ENCODE data around the gene RPN2.
"Not testable (repeated sequence)": the region's sequence is repeated elsewhere in the genome, so short reads cannot be mapped to it uniquely, and the experiment has no call there.

Gene RPN2

DNA sequence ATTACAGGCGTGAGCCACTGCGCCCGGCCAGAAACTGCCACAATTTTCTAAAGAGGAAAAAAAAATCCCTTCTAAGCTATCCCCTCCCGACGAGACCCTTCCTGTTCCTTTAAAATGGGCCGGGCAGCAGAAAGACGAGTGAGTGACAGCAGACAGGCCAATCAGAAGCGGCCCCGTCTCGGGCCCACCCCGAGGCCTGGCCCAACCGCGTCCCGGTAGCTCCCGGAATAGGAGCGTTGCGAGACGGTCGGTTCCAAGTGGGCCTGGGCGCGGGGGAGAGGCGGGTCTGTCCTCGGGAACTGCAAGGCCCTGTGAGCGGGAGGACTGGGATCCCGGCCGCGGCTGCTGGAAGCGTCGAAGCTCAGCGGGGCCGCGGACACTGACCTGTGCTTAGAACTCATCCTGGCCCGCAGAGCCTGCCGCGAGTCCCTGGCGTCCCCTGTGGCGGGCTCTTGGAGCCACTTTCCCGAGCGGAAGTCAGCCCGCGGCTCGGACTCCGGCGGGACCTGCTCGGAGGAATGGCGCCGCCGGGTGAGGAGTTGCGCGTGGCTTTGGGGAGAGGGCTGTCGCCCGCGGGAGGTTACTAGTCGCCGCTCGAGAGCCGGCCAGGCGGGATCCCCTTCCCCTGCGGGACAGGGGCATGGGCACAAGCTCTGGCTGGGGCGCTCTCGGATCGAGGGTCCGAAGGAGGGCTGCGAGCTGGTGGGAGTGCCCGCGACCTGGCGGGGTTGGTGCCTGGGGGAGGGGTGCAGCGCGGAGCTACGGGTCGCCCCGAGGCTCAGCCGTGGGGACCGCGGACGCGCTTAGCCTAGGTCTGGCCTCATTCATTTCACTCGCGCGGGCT, at the start of gene RPN2, which contains the start of gene MROH8:
Gene RPN2 (plus strand): TSS at position 492 of the 844 bp plus-strand sequence. CDS start 27 bp downstream, at position 519.
Gene MROH8 (minus strand): TSS at position 710 of the 844 bp plus-strand sequence.
- peak; percentile 98 for DNase-seq

DNA sequence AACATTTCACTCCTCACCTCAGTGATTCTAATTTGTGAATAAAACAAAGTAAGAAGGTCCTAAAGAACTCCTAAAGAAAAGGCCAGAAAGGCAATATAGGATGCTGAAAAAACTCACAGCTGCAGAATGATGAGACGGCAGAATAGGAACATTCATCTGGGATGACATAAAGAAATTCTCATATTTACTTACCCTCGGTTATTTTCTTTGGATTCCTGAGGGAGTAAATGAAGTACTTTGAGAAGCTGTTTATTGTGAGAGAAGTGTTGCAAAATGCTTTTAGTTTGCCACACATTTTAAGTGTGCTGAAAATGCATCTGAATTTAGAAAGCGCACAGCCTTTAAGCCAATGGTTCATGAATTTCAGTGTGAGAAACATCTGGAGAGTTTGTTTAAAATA, 47.6 kb upstream of the RPN2 start:
- no peak for DNase-seq

DNA sequence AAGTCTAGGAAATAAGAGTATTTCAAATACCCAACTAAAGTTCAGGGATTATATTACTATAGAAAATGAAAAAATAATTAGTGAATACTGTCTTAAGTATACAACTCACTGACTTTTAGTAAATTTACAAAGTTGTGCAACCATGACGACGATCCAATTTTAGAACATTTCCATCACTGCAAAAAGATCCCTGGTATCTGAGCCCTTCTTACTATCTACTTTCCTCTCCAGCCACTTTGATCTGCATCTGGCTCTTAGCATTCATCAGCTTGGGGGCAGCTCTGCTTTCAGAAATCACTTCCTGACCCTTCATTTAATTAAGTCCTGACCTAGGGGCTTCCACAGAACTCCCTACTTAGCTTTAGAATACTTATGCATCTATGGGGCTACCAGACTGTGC, 45.2 kb upstream of the RPN2 start:
- no peak for DNase-seq

DNA sequence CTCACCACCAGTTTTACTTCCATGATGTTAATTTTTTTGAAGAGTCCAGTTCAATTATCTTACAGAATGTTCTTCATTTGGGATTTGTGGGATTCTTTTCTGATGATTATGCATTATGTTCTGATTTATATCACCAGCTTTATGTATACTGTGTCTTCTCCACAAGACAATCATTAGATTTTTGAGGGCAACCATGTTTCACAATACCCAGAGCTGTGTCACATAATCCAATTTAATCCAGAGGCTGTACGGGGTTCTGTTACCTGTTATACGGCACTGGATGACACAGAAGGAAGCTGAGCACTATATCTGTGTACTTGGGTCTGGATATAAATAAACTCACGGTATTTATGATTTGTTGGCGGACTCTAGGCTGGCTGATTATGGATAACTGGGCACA, 41.6 kb upstream of the RPN2 start:
- no peak for DNase-seq

DNA sequence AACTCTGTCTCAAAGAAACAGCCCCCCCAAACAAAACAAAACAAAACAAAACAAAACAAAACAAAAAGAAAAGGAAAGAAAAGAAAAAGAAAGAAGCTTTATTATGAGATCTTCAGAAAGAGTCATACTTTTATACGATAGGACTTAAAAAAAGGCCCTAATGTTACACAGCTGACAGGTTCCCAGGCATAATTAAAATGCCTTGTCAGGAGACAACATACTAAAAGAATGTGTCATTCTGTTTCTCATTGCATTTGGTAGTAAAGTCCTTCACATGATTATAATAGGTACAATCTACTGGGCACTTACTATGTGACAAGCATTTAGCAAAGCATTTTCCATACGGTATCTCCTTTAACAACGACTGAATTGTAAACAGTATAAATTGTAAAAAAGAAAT, 36.4 kb upstream of the RPN2 start:
- DNase-seq = no peak

DNA sequence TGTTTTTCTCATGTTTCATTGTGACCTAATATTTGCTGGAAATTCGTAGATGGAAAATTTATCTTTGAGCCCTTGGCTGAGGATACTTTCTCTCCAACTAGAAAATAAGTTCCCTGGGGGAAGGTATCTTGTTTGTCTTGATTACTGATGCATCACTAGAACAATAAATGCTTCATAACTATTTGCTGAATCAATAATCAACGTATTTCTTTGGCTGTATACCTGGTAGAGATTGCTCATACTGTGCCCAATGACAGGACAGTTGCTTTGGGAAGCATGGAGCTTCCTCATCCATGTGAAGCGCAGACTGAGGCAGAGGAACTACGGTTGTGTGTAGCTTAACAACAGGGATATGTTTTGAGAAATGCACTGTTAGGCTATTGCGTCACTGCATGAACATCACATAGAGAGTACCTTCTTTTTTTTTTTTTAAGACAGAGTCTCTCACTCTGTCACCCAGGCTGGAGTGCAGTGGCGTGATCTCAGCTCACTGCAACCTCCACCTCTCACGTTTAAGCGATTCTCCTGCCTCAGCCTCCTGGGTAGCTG, 34.2 kb upstream of the RPN2 start:
- no peak for DNase-seq

DNA sequence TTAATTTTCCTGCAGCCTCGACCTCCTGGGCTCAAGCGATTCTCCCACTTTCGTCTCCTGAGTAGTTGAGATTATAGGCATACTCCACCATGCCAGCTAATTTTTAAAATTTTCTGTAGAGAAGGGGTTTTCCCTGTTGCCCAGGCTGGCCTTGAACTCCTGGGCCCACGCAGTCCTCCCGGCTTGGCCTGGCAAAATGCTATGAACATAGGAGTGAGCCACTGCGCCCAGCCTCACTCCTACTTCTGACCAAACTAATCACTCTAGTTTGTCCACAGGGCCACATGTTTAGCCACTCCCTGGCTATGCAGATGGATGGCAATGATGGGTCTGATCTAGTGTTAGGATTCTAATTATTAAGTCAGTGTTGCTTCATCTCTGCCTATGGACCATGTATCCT, 31.9 kb upstream of the RPN2 start:
- DNase-seq = no peak

DNA sequence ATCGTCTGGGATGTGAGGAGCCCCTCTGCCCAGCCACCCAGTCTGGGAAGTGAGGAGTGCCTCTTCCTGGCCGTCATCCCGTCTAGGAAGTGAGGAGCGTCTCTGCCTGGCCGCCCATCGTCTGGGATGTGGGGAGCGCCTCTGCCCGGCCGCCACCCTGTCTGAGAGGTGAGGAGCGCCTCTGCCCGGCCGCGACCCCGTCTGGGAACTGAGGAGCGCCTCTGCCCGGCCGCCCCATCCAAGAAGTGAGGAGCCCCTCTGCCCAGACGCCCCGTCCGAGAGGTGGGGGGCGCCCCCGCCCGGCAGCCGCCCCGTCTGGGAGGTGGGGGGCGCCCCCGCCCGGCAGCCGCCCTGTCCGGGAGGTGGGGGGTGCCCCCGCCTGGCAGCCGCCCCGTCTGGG, 28.3 kb upstream of the RPN2 start:
- not testable (repeated sequence) for DNase-seq

DNA sequence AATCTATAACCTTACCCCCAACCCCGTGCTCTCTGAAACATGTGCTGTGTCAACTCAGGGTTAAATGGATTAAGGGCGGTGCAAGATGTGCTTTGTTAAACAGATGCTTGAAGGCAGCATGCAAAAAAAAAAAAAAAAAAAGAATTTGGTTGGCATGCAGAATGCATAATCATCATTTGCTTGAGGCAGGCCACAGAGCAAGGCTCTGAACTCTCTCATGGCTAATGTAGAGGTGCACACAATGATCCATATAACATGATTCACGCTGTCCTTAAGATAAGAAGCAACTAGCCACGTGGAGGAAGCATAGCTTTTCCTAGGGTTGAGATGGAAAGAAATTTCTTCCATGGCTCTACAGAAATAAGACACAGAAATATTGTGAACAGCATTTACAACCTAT, 27.6 kb upstream of the RPN2 start:
- DNase-seq = no peak

DNA sequence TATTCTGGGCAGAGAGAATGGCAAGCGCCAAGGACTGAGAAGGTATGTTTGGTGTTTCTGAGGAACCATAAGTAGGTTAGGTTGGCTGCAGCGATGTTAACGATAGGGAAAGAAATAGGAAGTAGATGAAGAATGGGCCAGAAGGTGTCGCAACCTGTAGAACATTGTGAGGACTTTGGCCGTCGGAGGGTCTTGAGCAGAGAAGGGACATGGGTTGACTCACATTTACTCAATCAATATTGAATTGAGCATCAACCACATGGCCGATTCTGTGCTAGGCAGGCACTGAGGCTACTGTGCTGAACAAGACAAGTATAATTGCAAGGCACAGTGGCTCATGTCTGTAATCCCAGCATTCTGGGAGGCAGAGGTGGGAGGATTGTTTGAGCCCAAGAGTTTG, 26.8 kb upstream of the RPN2 start:
- no peak for DNase-seq

DNA sequence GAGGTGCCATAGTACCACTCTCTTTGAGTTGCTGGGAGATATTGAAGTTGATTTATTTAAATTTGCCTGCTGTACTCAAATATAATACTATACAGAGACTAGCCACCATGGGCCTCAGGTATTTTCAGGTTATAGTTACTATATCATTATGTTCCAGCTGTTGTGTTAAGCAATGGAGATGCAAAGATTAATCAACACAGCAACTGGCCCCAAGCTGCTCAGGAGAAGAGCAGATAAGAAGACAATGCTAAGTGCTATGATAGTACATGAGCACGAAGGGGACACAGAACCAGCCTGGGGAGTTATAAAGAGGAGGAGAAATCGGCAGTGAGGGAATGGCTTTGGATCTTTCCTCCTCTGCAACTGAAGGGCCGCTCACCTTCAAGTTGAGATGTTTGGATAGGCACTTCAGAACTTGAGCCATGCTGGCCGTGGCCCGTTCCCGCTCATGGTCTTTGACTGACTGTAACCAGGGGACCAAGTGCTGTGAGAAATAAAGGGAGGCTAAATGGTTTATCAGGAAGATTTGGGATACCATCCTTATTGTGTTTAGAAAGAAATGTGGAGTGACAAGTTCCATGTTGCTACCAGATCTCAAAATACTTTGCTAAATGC, 24.3 kb upstream of the RPN2 start:
- DNase-seq = no peak

DNA sequence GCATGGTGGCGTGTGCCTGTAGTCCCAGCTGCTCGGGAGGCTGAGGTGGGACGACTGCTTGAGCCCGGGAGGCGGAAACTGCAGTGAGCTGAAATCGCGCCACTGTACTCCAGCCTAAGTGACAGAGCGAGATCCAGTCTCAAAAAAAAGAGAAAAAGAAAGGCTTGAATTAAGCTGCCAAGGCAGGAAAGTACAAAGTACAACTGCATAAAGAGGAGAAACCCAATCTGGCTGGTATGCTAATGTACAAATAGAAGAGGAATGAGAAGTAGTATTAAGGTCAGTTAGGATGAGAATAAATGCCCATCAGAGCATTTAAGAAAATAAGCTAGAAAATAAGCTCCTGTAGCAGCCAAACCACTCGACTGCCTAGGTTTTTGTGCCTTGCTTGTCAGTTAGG, 23.1 kb upstream of the RPN2 start:
- DNase-seq = no peak

DNA sequence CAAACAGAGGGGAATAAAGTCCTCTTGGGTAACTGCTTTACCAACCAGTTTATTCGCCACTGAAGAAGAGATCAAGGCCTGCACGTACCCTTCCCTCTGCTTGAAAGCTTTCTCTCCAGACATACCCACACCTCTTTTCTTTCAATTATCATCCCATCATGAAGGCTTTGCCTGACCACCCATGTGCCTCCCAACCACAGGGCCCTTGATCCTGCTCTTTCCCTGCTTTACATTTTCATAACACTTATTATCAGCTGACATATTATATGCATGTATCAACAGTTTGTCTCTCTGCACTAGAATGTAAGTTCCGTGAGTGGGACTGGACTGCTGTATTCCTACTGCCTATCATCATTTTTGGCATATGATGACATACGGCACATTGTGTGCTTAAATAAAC, 20.9 kb upstream of the RPN2 start:
- no peak for DNase-seq

DNA sequence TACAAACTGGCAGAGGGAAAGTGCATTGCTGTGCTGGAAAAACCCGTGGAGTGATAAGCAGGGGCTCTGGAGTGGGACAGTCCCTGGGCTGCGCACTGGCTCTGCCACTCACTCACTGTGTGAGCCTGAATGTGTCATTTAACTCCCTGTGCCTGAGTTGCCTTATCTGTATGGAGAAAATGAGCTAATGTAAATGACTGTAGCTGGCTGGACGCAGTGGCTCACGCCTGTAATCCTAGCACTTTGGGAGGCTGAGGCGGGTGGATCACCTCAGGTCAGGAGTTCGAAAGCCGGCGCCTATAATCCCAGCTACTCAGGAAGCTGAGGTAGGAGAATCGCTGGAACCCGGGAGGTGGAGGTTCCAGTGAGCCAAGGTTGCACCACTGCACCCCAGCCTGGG, 18.4 kb upstream of the RPN2 start:
- no peak for DNase-seq

DNA sequence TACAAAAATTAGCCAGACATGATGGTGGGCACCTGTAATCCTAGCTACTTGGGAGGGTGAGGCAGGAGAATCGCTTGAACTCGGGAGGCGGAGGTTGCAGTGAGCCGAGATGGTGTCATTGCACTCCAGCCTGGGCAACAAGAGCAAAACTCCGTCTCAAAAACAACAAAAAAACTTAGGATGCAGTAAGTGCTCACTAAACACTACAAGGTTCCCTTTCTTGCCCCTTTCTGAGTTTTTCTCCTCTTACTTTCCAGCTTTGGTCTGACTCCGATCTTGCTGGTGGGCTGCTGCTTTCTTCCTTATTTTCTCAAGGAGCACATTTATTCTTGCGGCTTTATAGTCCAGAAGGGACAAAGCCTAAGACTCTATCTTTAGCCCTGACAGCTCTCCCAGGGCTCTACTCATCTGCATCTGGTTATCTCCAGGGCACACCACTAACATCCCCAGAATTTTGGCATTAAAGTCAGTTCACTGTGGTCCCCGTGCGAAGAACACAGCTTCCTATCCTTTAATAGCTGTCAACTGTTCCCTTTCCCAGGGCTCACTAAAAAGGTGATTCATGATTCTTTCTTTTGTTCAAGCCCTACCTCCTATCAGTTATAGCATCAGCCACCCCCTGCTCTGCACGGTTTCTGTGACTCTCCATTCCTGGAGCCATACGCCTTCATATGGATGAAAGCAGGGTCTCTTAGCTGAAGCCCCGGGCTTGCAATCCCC, 17.1 kb upstream of the RPN2 start:
- DNase-seq = no peak

DNA sequence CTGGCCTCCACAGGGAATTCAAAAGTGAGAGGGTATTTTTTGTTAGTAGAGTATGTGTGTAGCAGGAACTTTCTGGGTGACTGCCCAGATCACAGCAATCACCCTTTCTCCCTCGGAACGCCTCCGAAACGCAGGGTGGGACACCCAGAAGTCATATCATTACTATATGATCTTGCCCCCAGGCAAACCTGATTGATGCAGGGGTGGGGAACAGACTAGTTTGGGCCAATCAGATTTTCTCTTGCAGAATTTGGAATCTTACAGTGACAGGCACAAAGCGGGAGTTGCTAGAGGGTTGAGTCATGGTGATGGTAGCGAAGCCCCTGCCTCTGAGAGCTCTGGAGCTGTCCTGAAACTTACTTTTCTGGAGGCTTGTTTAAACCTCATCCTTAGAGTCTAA, 16.5 kb upstream of the RPN2 start:
- no peak for DNase-seq

DNA sequence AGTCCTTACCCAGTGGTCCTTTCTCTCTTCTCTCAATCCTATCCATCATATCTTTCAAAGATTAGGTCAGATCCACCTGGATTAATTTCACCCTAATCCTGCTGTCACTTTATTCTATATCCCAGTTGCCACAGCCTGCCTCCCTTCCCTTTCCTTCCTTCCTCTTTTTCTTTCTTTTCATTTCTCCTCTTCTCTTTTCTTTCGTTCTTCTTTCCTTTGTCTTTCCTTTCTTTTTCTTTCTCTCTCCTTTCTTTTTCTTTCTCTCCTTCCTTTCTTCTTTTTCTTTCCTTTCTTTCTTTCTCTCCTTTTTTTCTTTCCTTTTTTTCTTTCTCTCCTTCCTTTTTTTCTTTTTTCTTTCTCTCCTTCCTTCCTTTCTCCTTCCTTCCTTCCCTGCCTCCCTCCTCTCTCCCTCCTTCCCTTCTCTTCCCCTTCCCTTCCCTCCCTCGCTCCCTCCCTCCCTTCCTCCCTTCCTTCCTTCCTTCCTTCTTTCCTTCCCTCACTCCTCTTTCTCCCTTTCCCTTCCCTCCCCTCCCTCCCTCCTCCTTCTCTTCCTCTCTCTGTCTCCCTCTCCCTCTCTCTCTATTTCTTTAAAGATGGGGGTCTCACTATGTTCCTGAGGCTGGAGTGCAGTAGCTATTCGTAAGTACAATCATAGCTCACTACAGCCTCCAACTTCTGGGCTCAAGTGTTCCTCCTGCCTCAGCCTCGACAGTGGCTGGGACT, 15.1 kb upstream of the RPN2 start:
- DNase-seq = no peak

DNA sequence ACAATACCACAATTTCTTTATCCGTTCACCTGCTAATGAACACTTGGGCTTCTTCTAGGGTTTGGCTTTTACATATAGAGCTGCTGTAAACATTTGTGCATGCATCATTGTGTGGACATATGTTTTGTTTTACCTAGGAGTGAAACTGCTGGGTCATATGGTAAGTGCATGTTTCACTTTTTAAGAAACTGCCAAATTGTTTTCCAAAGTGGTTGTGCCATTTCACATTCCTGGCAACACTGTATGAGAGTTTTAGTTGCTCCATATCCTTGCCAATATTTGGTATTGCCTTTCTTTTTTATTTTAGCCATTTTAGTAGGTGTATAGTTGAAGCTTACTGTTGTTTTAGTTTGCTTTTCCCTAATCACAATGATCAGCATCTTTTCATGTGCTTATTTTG, 14.1 kb upstream of the RPN2 start:
- DNase-seq = no peak

DNA sequence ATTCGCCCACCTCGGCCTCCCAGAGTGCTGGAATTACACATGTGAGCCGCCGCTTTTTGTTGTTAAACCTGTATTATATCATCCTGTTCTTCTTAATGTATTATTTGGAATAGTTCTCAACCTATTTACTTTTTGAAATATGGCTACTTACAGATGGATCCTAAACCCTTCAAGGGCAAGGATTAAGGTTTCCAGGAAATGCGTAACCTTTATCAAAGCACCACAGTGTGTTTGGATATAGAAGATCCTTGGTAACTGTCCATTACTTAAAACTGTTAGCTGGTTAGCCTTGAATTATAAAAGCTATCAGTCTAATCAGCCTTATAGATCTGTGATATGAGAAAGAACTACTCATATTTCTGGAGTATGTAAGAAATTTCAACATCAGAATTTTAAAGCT, 12.3 kb upstream of the RPN2 start:
- DNase-seq = no peak

DNA sequence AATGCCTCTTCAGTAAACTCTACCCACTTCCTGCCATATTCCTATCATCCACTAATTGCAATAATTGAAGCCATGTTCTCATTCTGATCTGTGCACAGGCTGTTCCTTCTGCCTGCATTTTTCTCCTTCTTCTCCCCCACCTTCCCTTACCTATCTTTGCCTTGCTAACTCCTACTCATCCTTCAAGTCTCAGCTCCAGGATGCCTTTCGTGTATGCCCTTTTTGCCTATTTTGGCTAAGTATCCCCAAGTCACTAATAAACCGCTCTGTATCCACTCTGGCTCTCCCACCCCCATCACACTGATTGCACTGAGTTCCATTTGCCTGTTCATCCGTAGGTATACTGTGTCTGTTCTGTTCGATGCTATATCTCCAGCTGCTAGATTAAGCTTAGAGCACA, 6.3 kb upstream of the RPN2 start:
- DNase-seq = no peak

DNA sequence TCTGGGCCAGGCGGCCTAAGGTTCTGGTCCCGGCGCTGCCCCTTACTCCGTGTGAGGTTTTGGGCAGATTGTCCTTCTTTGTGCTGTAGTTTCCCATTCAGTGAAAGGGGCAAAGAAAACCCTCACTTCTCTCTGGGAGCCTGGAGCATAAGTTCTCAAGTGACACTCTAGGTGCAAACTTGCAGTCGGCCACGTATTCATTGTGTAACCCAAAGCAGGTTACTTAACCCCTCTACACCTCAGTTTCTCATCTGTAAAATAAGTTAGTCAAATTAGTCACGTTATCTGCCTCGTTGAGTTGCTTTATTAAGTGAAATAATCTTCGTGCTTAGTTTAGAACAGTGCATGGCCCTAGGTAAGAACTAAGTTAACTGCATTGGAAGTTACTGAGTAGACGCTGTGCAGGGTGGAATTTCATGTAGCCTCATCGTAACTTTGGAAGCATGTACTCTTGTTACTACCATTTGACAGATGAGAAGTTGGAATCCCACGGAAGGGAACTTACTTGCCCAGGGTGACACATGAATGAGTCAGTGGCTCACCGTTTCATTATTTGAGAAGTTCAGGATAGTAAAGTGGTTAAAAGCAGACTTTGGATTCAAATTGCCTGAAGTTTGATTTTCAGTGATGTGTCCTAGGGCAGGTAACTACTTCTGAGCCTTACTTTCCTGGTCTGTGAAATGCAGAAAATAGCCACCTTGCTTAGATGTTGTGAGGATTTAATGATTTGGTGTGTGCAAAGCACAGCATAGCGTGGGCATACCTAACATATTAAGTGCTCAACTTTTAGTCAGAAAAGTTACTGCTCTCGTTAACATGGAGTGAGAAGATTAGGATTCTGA, 774 bp downstream of the RPN2 start:
- no peak for DNase-seq

DNA sequence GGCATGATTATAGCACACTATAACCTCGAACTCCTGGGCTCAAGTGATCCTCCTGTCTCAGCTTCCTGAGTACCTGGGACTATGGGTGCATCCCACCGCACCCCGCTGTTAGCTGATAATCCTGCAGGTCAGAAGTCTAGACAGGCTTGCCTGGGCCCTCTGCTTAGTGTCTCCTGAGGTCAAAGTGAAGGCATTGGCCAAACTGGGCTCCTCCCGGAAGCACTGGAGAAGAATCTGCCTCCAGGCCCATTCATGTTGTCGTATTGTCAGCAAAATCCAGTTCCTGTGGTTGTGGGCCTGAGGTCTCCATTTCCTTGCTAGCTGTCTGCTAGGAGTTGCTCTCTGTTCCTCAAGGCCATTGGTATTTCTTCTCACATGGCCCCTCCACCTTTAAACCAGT, 6.6 kb downstream of the RPN2 start:
- DNase-seq = peak; percentile 44

Data from activated CD8-positive, alpha-beta memory T cell treated with anti-CD3 and anti-CD28 coated beads for 24 hours (primary cell).